OCI-LY3 (cell line): Measurements from ENCODE around the gene ELK3.

Source experiments
- H2AFZ ChIP-seq: fragments of 200-600, 300-600 bp; shearing (Covaris generic); 2 replicates; pipeline ENCODE4 v1.6.0; 2014; ENCODE audit warnings: antibody characterized with exemption, low read depth, low read length
- H3K27ac ChIP-seq: fragments of 200-600, 300-600 bp; sonication (generic); 2 replicates; pipeline ENCODE4 v1.5.1; 2014; ENCODE audit warnings: mild to moderate bottlenecking, low read length, moderate library complexity, mixed read lengths
- H3K27me3 ChIP-seq: fragments of 200-600, 300-600 bp; sonication (generic); 2 replicates; pipeline ENCODE4 v1.6.1; 2014; ENCODE audit warnings: low read depth, low read length, mixed read lengths
- H3K36me3 ChIP-seq: fragments of 200-600, 300-600 bp; sonication (generic); replicated peaks from 2 replicates; pipeline ENCODE3; 2014; ENCODE audit warnings: low read depth, low read length, mixed read lengths
- H3K4me1 ChIP-seq: fragments of 300-600, 200-600 bp; sonication (generic); 2 replicates; pipeline ENCODE4 v1.6.1; 2014; ENCODE audit warnings: low read length, mixed read lengths
- H3K4me2 ChIP-seq: fragments of 200-600, 300-600 bp; sonication (generic); 2 replicates; pipeline ENCODE4 v1.6.1; 2014; ENCODE audit warnings: low read length, mixed read lengths
- H3K4me3 ChIP-seq: fragments of 300-600, 200-600 bp; sonication (generic); 2 replicates; pipeline ENCODE4 v1.5.1; 2014; ENCODE audit warnings: antibody characterized with exemption, mild to moderate bottlenecking, low read length, moderate library complexity
- H3K79me2 ChIP-seq: fragments of 300-600, 200-600 bp; shearing (Covaris generic); 2 replicates; pipeline ENCODE4 v1.6.1; 2014; ENCODE audit warnings: mild to moderate bottlenecking, low read length, mixed read lengths
- H3K9ac ChIP-seq: fragments of 300-600, 200-600 bp; shearing (Covaris generic); 2 replicates; pipeline ENCODE4 v1.6.0; 2014; ENCODE audit warnings: mild to moderate bottlenecking, low read length, moderate library complexity
- H3K9me3 ChIP-seq: fragments of 200-600, 300-600 bp; shearing (Covaris generic); 2 replicates; pipeline ENCODE4 v1.6.1; 2014; ENCODE audit warnings: low read length, mixed read lengths; ENCODE audit not compliant: insufficient read depth
- H4K20me1 ChIP-seq: fragments of 200-600, 300-600 bp; sonication (generic); 2 replicates; pipeline ENCODE4 v1.6.1; 2016; ENCODE audit warnings: low read length, mixed read lengths; ENCODE audit not compliant: insufficient read depth
- EZH2phosphoT487 ChIP-seq: fragments of 200-600 bp; shearing (Covaris generic); IDR thresholded peaks from 2 replicates; pipeline ENCODE4 v1.6.1; 2018; ENCODE audit warnings: antibody characterized with exemption, mixed run types, low read depth
- TF ChIP-seq, protein P1 (sequence below): fragments of 200-600, 300-600 bp; sonication (generic); IDR thresholded peaks from 2 replicates; pipeline ENCODE4 v1.5.1; 2014; ENCODE audit warnings: antibody characterized with exemption, low read length, low read depth

Gene ELK3

GRCh38 chr12:96241846-96242256 is 47.7 kb downstream of the ELK3 start:
- Histone ChIP-seq H3K4me2 (no peak overlapping the region), H3K4me1 (no peaks in the 10 kb centered on the region), H2AFZ (no peak overlapping the region), H4K20me1 (peaks cover 75% of the 10 kb centered on the region), H3K27ac (no peak overlapping the region), H3K27me3 (no peaks in the 10 kb centered on the region), H3K36me3 (peaks cover 9% of the 10 kb centered on the region), H3K9ac (no peak overlapping the region), H3K9me3 (no peaks in the 10 kb centered on the region), H3K4me3 (no peak overlapping the region), H3K79me2 (peaks cover 78% of the 10 kb centered on the region)
- TF ChIP-seq, protein P1, sequence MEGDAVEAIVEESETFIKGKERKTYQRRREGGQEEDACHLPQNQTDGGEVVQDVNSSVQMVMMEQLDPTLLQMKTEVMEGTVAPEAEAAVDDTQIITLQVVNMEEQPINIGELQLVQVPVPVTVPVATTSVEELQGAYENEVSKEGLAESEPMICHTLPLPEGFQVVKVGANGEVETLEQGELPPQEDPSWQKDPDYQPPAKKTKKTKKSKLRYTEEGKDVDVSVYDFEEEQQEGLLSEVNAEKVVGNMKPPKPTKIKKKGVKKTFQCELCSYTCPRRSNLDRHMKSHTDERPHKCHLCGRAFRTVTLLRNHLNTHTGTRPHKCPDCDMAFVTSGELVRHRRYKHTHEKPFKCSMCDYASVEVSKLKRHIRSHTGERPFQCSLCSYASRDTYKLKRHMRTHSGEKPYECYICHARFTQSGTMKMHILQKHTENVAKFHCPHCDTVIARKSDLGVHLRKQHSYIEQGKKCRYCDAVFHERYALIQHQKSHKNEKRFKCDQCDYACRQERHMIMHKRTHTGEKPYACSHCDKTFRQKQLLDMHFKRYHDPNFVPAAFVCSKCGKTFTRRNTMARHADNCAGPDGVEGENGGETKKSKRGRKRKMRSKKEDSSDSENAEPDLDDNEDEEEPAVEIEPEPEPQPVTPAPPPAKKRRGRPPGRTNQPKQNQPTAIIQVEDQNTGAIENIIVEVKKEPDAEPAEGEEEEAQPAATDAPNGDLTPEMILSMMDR, result no peak
- TF ChIP-seq EZH2phosphoT487, result no peak

DNA sequence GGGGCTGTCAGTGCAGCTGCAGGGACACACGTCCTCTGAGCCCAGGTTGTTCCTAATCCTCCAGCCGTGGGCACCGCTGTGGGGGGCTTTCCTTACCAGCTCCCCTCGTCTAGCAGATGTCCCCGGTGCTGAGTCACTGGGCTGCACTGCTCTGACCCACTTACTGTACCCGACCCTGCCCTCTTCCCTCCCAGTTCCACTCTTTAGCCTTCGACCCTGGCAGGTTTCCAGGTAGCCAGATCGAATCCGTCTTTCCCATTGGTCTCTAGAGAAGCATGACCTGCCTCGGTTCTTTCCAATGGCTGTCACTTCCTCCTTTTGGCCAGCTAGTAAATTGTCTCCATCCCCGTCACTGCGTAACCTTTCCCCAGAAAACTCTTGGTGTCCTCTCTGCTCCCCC is 48.4 kb downstream of the ELK3 start:
- no peaks in the 10 kb centered on the region for H3K4me1 ChIP-seq
- H3K27ac ChIP-seq, result no peak overlapping the region
- no peak overlapping the region for H3K4me2 ChIP-seq
- H3K79me2 ChIP-seq, result peaks cover 72% of the 10 kb centered on the region
- H3K36me3 ChIP-seq, result peaks cover 13% of the 10 kb centered on the region
- peaks cover 67% of the 10 kb centered on the region for H4K20me1 ChIP-seq
- no peak overlapping the region for H3K9ac ChIP-seq
- no peaks in the 10 kb centered on the region for H3K27me3 ChIP-seq
- no peak overlapping the region for H2AFZ ChIP-seq
- TF ChIP-seq, protein P1, result no peak
- TF ChIP-seq EZH2phosphoT487, result no peak
- H3K9me3 ChIP-seq, result no peaks in the 10 kb centered on the region
- H3K4me3 ChIP-seq, result no peak overlapping the region

GRCh38 chr12:96244826-96245225 is 50.7 kb downstream of the ELK3 start:
- peaks cover 72% of the 10 kb centered on the region for H3K79me2 ChIP-seq
- no peaks in the 10 kb centered on the region for H3K27me3 ChIP-seq
- H3K4me1 ChIP-seq, result no peaks in the 10 kb centered on the region
- no peak overlapping the region for H2AFZ ChIP-seq
- H3K36me3 ChIP-seq, result peaks cover 31% of the 10 kb centered on the region
- TF ChIP-seq, protein P1, result no peak
- no peak for TF ChIP-seq EZH2phosphoT487
- no peak overlapping the region for H3K27ac ChIP-seq
- H3K4me3 ChIP-seq, result no peak overlapping the region
- peaks cover 66% of the 10 kb centered on the region for H4K20me1 ChIP-seq
- no peak overlapping the region for H3K9ac ChIP-seq
- H3K4me2 ChIP-seq, result no peak overlapping the region
- no peaks in the 10 kb centered on the region for H3K9me3 ChIP-seq

DNA sequence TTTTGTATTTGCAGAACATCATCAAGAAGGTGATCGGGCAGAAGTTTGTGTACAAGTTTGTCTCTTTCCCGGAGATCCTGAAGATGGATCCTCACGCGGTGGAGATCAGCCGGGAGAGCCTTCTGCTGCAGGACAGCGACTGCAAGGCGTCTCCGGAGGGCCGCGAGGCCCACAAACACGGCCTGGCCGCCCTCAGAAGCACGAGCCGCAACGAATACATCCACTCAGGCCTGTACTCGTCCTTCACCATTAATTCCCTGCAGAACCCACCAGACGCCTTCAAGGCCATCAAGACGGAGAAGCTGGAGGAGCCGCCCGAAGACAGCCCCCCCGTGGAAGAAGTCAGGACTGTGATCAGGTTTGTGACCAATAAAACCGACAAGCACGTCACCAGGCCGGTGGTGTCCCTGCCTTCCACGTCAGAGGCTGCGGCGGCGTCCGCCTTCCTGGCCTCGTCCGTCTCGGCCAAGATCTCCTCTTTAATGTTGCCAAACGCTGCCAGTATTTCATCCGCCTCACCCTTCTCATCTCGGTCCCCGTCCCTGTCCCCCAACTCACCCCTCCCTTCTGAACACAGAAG is 52.8 kb downstream of the ELK3 start:
- Histone ChIP-seq H3K36me3 (peaks cover 38% of the 10 kb centered on the region), H3K4me3 (no peak overlapping the region), H3K4me2 (no peak overlapping the region), H2AFZ (no peak overlapping the region), H3K27ac (no peak overlapping the region), H3K27me3 (no peaks in the 10 kb centered on the region), H3K9ac (no peak overlapping the region), H4K20me1 (peaks cover 64% of the 10 kb centered on the region), H3K79me2 (peaks cover 66% of the 10 kb centered on the region), H3K4me1 (peaks cover 11% of the 10 kb centered on the region), H3K9me3 (no peaks in the 10 kb centered on the region)
- TF ChIP-seq, protein P1, result no peak
- no peak for TF ChIP-seq EZH2phosphoT487
